DMS 273 treated with DMSO at 0.1 percent for 48 hours (cell line): ENCODE results near the gene GABRD.

ENCODE experiments used
- DNase-seq: peaks from one replicate; lab custom pipeline; 2025; lab: John Stamatoyannopoulos, UW

The GABRD gene

DNA sequence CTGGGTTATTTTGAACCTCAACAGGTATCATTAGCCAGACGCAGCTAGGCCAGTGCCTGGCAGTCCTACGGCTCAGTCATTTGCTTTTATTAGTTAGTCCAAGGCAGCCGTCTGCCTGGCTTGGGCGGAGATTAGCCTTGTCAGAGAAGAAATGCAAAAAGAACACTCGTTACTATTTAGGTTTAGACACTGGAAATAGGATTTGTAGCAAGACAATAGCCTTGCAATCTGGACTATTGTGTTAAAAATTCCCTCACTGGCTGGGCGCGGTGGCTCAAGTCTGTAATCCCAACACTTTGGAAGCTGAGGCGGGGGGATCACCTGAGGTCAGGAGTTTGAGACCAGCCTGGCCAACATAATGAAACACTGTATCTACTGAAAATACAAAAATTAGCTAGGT is 20.1 kb downstream of the GABRD start:
- no peak for DNase-seq

DNA sequence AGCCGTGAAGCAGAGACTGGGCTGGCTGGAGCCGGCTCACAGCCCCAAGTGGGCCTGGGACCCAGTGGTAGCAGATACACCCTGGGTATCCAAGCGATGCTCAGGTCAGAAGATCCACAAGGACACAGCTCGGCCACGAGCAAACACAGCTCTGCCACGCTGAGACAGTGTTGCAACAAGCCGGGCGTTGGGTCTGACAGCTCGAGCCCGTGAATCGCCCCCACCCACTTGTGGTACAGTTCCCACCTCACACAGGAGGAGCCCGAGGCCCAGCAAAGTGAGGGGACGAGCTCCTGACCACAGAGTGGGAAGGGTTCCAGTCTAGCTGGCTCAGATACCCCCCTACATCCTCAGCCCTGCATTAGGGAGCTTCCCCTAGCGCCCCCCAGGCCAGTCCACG is 22.2 kb downstream of the GABRD start:
- DNase-seq: no peak

DNA sequence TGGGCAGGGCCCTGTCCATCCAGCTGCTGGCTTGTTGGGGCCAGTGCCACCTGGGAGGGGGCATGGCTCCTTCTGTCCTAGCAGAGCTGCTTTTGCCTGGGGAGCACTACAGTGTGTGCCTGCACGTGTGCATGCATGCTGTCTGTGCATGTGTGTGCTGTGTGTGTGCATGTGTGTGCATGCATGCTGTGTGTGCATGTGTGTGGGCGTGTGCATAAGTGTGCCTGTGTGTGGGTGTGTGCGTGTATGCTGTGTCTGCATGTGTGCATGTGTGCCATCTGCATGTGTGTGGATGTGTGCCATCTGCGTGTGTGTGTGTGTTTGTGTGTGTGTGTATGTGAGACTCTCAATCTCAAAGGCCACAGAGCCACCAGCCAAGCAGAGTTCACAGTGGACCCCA is 22.7 kb downstream of the GABRD start:
- DNase-seq: no peak

DNA sequence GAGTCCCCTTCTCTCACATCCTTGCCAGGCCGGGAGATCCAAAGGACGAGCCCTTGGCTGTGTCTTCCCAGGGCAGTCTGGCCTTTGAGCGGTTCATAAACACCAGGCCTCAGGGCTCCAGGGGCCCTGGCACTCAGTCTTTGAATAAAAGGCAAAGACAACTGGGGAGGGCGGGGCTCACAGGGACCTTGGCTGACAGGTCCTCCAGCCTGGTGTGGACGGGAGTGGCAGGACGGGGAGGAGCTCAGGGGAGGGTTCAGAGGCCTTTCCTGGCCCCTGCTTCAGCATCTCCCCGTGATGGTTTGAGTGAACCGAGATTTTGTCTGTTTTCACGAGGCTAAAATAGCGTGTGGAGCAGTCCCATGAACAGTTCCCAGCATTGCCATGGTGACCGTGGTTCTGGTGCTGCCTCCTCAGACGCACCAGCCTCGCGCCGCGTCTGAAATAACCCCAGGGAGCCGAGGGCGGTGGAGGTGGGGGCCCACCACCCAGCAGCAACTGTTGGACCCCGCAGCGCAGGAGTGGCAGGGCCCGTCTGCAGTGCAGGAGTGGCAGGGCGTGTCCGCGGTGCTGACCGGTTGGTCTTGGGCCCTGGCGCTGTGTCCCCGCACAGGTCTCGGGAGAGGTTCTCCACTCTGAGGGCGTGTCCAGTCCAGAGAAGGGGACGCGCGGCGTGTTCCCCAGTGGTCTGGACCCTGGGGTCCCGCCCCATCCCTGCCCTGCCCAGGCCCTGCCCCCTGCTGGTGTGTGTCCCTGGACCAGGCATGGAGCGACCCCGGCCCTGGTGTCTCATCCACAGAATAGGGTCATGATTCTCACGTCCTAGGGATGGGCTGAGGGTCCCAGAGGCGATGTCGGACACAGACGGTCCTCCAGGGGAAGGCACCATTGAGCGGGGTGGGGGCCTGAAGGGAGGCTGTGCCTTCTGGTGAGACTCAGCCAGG is 24.0 kb downstream of the GABRD start:
- no peak for DNase-seq

DNA sequence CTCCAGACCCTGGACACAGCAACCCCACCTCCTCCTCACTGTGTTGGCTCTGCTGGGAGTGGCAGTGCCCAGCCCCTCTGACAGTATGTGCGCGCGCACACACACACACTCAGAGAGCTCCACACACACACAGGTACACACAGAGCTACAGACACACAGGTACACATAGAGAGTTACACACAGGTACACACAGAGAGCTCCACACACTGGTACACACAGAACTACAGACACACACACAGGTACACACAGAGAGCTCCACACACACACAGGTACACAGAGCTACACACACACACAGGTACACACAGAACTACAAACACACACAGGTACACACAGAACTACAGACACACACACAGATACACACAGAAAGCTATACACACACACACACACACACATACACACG is 24.7 kb downstream of the GABRD start:
- no peak for DNase-seq

DNA sequence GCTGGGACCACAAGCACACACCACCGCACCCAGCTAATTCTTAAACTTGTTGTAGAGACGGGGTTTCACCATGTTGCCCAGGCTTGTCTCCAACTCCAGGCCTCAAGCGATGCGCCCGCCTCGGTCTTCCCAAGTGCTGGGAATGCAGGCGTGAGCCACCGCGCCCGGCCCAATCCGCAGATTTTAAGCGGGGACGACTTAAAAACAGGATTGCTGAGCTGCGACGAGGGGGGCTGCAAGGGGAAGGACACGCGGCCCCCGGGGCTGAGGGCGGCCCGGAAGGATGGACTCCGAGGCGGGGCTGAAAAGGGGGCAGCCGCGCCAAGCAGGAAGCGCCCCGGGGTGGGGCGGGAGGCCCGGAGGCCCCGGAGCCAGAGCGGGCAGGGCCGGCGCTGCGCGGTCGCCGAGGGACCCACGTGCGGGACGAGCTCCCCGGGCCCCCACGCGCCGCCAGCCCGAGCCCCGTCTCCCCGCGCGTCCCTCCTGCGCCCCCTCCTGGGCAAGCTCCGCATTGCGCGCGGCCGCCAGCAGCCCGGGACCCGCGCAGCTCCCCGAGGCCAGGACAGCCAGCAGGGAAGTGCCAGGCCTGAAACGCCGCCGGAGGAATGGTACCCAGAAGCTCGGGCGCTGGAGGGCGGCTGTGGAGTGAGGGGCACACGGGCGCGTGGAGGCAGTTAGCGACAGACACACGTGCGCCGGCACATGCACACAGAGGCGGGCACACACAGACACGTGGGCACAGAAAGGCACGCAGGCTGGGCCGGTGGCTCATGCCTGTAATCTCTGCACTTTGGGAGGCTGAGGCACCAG is 25.6 kb downstream of the GABRD start:
- DNase-seq: no peak

DNA sequence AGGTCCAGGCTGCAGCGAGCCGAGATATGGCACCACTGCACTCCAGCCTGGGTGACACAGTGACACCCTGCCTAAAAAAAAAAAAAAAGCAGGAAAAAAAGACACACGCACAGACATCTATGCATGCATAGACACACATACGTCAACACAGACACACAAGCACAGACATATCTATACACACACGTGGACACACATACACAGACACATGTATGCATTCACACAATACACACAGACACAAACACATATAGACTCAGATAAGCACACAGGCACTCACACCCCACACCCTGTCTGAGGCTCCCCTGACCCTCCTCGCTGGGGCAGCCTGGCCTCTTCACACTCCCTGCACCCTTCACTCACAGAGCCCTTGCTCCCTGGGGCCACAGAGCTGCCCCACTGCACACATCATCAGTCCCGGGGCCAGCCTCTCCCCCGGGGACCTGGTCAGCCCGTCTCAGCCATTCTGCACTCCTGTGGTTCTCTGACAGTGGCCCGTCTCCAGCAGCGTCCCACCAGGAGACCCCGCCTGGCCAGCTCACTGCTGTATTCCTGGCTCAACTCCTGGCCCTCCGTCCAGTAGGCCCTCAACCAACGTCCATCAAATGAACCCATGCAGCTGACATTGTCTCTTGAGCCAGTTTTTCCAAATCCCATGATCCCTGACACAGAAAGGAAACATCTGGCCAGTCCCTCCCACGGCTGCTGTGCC is 26.5 kb downstream of the GABRD start:
- DNase-seq: no peak

DNA sequence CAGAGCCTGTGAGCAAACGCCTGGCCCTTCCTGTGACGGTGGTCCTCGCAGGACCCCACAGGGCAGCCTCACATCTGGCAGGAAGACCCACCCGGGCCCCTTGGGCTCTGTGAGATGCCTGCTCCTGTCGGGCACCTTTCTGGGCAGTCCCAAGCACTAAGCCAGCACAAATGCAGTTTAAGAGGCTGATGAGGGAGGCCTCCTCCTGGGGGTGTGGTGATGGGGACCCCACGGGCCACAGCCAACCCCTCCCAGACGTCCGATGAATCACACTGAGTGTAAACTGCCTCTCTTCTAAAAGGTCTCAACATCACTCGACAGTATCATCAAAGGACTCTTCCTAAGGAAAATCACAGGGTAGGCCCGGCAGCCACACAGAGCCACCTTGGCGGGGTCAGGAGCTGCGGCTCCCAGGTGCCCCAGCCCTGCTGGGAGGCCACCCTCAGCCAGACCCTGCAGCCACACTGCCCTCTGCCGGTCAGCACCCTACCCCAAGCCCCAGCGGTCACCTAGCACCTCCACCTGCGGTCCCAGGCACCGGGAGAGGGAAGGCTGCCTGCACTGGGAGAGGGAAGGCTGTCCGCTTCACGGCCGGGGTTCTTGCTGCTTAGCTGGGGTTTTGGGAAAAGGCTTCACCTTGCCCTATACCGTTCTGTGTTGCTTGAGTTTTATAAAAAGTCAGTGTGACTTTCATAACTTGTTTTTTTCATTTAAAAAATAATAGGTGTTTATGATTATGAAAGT is 27.2 kb downstream of the GABRD start:
- no peak for DNase-seq

DNA sequence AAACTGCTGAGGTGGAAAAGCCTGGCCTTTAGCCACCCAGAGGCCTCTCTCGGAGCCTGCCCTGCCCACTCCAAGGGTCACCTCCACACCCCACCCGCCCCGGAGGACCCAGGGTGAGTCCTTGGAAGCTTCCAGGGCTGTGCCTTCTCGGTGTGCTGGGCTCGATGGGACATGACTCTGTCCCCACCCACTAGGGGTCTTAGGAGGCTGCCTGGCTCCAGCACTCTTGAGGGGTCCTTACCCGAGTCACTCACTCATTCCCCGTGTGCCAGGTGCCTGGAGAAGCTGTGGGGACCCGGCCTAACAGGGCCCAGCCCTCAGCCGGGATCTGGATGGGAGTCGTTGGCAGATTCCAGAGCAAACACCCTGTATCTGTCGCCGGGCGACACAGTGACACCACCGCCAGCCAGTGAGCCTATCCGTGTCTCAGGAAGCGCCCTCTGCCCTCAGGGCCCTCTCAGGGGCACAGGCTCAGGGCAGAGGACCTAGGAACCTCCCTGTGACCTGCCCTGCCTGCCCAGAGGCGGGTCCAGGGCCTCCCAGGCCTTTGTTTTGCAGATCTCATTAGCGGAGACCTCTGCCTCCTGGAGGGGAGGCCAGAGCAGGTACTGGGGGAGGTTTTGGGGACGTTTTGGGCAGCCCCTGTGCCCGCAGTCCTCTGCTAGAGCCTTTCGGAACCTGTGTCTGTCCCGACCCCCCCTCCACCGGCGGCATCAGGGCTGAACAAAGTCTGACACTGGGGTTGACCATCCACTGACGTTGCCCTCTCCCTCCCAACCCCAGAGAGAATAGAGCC is 28.0 kb downstream of the GABRD start:
- no peak for DNase-seq

DNA sequence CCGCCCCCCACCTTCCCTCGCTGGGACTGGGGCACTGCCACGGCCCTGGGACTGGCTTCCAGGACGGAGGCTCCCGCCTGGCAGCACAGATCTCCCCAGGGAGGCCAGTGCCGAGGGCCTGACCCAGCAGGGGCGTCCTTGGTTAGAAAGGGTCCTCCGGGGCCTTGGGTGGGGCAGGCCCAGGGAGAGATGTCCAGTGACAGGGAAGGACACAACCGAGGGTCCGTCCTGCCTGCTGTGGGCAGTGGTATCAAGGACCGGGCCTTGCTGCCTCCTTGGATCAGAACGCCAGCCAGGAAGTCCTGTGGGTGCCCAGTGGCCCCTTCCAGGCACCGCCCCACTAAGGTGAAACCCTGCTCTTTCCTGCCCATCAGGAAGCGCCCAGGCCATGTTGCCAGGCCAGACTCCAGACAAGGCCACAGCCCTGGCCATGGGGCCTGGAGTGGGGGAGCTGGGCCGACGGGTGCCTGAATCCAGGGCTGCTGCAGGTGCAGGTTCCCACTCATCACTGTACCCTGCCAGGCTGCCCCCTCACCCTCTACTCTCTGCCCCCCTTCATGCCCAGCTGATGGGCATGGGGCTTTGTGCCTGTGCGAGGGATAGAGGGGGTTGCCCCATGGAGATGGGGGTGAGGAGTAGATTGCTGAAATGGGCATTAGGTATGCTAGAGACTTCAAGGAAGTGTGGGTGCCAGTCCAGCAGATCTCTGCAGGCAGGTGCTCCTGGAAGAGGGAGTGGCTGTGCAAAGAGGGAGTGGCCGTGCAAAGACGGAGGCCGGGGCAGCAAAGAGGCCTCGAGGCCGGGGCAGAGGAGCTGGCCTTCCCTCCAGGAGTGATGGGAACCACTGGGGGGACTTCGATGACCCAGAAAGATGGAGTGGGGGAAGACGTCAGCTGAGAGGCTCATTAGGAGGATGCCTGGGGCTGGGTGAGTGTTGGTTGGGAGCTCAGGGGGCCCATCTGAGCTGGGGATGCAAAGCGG is 28.9 kb downstream of the GABRD start:
- DNase-seq: no peak

DNA sequence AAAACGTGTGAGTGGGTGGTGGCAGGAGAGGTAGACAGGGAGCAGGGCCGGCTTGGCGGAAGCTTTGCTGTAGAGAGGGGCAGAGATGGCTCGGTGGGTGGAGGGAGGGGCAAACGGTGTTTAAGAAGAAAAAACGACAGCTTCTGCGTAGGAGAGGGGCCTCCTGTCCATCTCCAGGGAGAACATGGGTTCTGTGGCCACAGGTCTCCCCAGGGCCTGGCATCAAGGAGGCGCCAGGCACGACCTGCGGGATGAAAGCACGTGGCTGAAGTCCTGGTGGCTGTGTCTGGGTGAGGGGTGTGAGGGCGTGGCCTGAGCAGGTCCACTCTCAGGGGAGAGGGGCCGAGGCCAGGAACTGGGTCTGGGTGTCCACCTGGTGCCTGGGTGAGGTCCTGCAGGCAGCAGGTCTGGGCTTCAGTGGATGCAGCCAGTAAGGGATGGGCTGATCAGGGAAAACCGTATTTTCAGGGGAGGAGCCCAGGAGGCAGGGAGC is 30.1 kb downstream of the GABRD start:
- DNase-seq: no peak

DNA sequence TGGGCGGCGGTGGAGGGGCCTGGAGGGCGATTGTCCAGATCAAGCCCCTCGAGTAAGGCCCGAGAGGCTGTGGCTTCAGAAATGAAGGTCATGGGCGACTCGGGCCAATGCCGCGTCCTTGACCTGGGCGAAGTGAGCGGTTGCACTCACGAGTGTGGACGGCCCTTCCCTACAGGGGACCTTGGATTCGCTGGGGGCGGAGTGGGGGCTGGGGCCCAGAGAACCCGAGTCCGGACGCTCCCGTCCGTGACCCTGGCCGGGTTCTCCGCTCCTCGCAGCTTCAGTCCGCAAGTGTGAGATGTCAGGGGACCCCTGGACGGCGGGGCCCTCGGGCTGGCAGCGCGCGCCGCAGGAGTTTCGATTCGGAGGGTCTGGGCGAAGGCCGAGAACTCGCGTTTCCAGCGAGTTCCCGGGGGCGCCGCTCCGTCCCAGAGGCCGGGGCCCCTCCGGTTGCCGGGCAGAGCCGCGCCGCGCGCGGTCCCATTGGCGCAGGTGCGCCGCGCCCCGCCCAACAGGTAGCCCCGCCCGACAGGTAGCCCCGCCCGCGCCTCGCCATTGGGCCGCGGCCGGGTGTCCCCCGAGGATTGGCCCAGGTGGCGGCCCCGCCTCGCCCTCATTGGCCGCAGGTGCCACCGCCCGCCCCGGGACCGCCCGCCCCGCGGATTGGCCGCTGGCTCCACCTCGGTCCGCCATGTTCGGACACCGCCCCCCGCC is 30.7 kb downstream of the GABRD start, which contains the start of gene PRKCZ:
PRKCZ (plus strand) TSS at position 694 of the 714 bp plus-strand sequence. CDS start 220 bp downstream, outside the sequence.
- DNase-seq: peak; percentile 29

DNA sequence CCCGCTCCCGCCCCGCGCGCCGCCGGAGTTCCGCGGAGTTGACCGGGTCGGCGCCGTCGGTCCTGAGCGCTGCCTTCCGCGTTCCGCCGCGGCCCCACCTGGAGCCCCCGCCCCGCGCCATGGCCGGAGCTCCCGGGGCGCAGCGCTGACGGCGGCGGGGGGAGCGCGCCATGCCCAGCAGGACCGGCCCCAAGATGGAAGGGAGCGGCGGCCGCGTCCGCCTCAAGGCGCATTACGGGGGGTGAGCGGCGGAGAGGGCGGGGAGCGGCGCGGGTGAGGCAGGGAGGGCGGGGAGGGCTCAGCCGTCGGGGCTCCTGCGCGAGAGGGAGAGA is 31.3 kb downstream of the GABRD start:
- no peak for DNase-seq

DNA sequence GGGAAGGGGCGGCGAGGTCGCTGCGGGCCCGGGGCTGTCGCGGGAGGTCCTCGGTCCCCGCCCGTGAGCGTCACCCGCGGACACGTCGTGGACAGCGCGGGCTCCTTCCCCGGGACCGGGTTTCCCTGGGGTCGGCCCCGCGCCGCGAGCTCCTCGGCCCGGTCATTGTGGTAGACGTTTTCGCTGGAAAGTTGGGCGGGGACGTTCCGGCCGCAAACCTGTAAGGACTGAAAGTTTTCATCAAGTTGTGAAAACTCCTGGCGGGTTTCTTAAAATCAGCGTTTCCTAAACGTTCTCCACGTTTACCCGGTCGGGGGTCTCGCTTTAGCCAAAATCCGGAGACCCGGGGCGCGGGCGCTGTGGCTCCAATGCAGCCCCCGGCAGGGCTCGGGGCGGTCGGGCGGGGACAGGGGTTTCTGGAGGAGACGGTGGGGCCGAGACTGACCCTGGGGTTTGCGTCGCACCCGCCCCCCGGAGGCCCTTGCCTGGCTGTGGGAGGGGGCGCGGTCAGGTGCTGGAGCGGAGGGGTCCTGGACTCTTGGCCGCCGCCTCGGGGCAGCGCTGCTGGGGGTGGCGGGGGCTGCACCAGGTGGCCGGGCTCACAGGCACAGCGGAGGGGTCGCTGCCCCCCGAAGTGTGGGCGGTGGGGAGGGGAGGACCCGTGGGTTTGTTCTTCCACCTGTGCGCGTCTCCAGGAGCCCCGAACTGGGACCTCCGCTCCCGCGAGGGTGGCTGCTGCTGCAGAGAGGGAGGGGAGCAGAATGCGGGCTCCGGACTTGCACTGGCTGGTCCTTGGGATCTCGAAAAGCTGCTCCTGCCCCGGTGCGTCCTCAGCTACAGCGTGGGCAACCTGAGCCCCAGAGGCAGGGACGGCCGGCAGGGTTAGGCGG is 31.9 kb downstream of the GABRD start:
- no peak for DNase-seq

DNA sequence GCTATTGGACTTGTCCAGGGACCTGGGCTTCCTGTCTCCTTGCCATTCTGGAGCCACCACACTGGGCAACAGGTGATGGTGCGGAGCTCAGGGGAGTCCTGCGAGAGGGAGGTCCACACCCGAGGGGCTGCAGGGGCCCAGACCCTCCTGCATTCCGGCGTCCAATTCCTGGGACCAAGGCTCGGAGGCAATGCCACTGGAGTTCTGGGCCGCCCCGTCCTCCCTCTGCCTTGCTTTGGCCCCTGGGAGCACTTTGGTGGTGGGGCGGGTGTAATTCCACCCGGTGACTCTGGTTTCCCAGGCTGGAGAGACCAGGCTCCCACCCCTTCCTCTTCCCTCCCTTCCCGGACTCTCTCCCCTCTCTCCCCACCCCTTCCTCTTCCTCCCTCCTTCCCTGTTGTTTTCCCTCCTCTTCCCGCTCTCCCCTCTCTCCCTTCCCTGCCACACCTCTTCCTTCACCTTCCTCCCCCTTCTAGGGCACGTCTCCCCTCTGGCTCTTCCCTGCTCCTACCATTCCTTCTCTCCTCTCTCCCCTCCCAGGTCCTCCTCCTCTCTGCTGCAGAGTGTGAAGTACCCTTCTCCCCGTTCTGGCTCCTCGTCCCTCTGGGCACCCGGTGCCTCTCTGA is 33.0 kb downstream of the GABRD start:
- no peak for DNase-seq

DNA sequence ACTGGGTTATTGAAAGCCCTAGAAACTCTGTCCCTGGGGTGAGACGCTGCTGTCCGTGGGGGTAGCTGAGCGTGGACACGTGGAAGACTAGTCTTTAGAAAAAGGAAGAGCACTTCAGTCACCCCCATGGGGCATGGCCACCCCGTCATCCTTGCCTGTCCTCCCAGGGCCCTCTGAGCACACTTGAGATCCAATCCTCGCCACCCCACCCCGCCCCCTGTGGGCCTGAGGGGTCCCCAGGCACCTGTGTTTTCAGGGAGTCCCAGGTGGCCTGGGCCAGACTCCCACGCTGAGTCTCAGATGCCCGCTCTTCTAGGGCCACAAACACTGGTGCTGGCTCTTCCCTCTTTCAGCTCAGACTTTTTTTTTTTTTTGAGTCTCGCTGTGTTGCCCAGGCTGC is 33.6 kb downstream of the GABRD start:
- DNase-seq: no peak

DNA sequence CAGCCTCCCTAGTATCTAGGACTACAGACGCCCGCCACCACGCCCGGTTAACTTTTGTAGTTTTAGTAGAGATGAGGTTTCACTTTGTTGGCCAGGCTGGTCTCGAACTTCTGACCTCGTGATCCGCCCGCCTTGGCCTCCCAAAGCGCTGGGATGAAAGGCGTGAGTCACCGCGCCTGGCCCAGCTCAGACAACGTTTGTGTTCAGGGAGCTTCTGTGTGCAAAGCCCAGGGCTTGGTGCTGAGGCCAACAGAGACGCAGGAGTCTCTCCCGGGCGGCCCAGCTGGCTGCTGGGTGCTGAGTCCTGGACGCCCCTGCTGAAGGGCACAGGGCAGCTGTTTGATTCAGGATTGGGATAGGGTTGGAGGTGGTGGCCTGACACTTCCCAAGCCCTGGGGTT is 34.1 kb downstream of the GABRD start:
- DNase-seq: no peak
